HG03025 (cell line): ENCODE data around the gene STMND1.

Experiments
- ATAC-seq: cut with Tn5 transposase; IDR thresholded peaks from one replicate; pipeline ENCODE4 v1.9.1; 2021; ENCODE audit warnings: mild to moderate bottlenecking, moderate library complexity; ENCODE audit not compliant: unreplicated experiment, low FRiP score

STMND1 gene

DNA sequence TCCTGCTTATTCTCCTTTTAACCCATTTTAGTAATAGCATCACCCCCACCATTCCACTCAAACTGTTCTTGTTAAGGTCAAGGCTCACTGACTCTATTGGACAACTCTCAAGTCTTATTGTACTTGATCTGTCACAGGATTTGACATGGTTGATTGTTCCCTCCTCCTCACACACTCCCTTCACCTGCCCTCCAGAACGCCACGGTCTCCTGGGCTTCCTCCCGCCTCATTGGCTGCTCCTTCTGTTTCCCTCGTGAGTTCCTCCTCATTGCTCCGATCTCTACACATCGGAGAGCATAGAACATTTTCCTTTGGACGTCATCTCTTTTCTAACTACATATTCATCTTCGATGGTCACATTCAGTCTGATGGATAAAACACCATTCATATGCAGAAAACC is 55.1 kb downstream of the STMND1 start:
- no peak for ATAC-seq

DNA sequence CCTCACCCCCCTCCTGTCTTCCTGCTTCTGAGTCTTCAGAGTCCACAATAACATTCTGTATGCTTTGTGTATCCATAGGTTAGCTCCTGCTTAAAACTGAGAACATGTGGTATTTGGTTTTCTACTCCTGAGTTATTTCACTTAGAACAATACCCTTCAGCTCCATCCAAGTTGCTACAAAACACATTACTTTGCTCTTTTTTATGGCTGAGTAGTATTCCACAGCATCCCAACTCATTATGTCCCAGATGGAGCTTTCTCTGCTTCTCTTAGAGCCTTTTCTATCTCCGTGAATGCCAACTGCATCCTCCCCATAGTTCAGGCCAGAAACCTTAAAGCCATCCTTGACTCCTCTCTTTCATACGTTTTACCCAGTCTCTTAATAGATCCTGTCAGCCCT is 55.8 kb downstream of the STMND1 start:
- no peak for ATAC-seq

- ATAC-seq = no peak
These were observed 57.4 kb downstream of the STMND1 start for GRCh38 chr6:17159240-17159639.

- no peak for ATAC-seq
These were observed 59.2 kb downstream of the STMND1 start for GRCh38 chr6:17161076-17161475.

DNA sequence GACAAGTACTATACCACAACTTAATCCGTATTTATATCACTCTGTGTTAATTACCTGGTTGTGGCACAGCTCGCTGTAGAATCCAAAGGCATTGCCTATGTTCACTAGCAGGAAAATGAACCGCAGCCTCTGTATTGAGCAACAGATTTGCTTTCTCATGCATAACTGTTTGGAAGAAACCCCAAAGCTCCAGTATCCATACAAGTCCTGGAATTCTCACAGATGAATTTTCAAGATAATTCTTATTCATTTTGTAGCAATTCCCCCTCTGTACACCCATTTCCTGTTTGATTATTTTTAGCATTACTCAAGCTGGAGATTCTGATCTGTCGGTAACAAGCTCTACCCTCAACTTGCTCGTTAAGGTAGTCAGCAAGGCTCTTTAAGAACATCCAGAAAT is 63.5 kb downstream of the STMND1 start:
- ATAC-seq = no peak

- ATAC-seq = no peak
These were observed 65.6 kb downstream of the STMND1 start for GRCh38 chr6:17167327-17167979.

- ATAC-seq = no peak
These were observed 67.4 kb downstream of the STMND1 start for GRCh38 chr6:17169291-17169690.

- no peak for ATAC-seq
These were observed 67.9 kb downstream of the STMND1 start for GRCh38 chr6:17169711-17170110.

GRCh38 chr6:17172836-17173470 is 71.1 kb downstream of the STMND1 start:
- no peak for ATAC-seq

DNA sequence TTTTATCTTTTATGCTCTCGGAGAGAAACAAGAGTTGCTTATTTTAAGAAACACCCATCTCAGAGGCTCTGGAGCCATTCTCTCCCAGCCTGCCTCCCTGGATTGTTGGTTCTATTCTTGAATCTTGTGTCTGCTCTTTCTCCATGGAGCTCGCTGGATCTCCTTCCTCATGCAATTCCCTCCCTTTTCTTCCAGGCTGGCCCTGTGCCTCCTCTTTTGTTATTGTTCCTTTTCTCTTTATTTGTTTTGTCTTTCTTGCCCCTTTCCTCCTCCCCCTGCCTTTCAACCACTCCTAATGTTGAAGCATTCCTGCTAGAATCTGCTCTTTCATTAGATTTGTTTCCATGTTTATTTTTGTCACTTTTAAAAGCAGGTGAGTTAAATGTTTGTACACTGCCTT is 76.5 kb downstream of the STMND1 start:
- ATAC-seq = no peak

DNA sequence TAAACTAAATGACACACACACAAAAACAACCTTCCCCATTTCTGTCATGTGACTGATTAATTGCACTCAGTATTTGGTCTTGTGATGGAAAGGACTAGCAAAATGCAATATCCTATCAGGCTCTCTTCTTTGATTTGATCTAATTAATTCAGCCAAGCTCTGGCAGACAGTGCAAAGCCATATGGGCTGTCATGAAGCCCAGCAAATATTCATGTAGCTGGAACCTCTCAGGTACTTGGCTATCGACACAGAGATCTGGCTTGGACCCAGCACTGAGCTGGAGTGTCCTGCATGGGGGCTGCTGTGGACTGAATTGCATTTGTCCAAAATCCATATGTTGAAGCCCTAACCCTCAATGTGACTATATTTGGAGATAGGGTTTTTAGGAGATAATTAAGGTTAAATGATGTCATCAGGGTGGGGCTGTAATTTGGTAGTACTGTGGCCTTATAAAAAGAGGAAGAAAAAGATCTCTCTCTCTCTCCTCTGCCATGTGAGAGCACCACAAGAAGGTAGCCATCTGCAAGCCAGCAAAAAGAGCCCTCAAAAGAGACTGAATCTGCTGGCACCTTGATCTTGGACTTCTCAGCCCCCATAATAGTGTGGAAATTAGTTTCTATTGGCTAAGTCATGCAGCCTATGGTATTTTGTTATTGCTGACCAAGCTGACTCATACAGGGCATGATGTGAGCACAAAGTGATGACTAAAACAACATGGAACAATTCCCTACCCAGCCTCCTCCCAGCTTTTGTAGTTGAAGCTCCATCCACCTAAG is 77.1 kb downstream of the STMND1 start:
- ATAC-seq = no peak

- ATAC-seq = no peak
These were observed 77.8 kb downstream of the STMND1 start for GRCh38 chr6:17179530-17180073.
